GM12878 (cell line): ENCODE results near the gene EDEM3.

Source experiments
- BMI1 ChIP-seq: fragments of 450-650 bp; IDR thresholded peaks from 2 replicates; pipeline ENCODE4 v1.6.1; 2016; ENCODE audit warnings: mild to moderate bottlenecking, moderate library complexity, borderline replicate concordance
- RB1 ChIP-seq: fragments of 450-650 bp; formaldehyde crosslinking; IDR thresholded peaks from 2 replicates; pipeline ENCODE4 v1.6.1; 2017; ENCODE audit warnings: mild to moderate bottlenecking, borderline replicate concordance
- TAF1 ChIP-seq: IDR thresholded peaks from 2 replicates; pipeline ENCODE4 v1.6.1; 2011; ENCODE audit warnings: mild to moderate bottlenecking, low read depth, low read length, borderline replicate concordance

DNA sequence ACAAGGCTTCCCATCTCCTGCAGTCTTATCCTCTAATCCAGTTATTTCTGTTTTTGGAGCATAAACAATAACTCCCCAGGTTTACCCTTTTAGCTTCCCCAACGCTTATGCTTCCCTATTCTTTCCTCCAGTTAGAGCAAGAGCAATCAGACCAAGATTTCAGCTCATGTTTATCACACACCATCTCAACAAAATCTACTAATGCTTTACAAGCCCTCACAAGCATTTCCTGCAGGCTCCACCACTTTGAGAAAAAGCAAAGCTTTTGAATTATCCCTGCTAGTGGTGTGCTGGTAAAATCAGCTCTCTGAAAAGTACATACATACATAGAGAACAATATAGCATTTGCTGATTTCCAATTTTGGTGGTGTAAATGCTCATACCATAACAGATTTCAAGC, 92.9 kb downstream of the EDEM3 start:
- no peak for TF ChIP-seq BMI1
- no peak for TF ChIP-seq RB1
- no peak for TF ChIP-seq TAF1
